K562 (cell line): ENCODE measurements around the gene QKI. TPM values are rescaled to one million over a fixed set of nuclear protein-coding genes. Genes with fewer than 3 reads are reported as not detected.

Experiments
- CBX1 ChIP-seq: sonication (generic); IDR thresholded peaks from 2 replicates; pipeline ENCODE4 v1.6.1; 2016; ENCODE audit warnings: antibody characterized with exemption, low read depth, mild to moderate bottlenecking
- CREM ChIP-seq: IDR thresholded peaks from 2 replicates; pipeline ENCODE4 v1.6.1; 2014; ENCODE audit warnings: antibody characterized with exemption, low read depth
- FOXM1 ChIP-seq, 2 experiments: fragments of 450-650 bp in 1 of 2; sonication (generic) in 1 of 2; formaldehyde crosslinking in 1 of 2; IDR thresholded peaks; 2 replicates each; pipeline versions ENCODE4 v1.6.1 to v1.9.0; 2017 to 2022; ENCODE audit warnings: low read depth in 2 of 2, mild to moderate bottlenecking in 2 of 2, missing genetic modification reagents in 1 of 2, moderate library complexity in 1 of 2
- GATAD2B ChIP-seq: fragments of 450-650 bp; IDR thresholded peaks from 2 replicates; pipeline ENCODE4 v1.6.1; 2017; ENCODE audit warnings: mild to moderate bottlenecking, borderline replicate concordance
- KLF13 ChIP-seq: fragments of 450-650 bp; IDR thresholded peaks from 2 replicates; pipeline ENCODE4 v1.6.1; 2016; ENCODE audit warnings: missing genetic modification characterization, low read depth, mild to moderate bottlenecking, missing compliant biosample characterization, moderate library complexity, borderline replicate concordance
- NFRKB ChIP-seq: fragments of 450-650 bp; IDR thresholded peaks from 2 replicates; pipeline ENCODE4 v1.6.1; 2016; ENCODE audit warnings: low read depth
- POLR2B ChIP-seq: fragments of 450-650 bp; IDR thresholded peaks from 2 replicates; pipeline ENCODE4 v1.6.1; 2018; ENCODE audit warnings: low read depth; ENCODE audit not compliant: partially characterized antibody
- TEAD2 ChIP-seq: fragments of 450-650 bp; IDR thresholded peaks from 2 replicates; pipeline ENCODE4 v1.6.1; 2016; ENCODE audit warnings: missing genetic modification characterization, control low read depth, missing compliant biosample characterization
- ZNF24 ChIP-seq: fragments of 450-650 bp; IDR thresholded peaks from 2 replicates; pipeline ENCODE4 v1.6.1; 2016
- ZNF830 ChIP-seq: fragments of 250-450 bp; sonication (Bioruptor Pico); IDR thresholded peaks from 2 replicates; pipeline ENCODE4 v1.5.0; 2021; ENCODE audit warnings: mild to moderate bottlenecking
- polyA plus RNA-seq, 8 experiments: library from polyadenylated mRNA; depleted of rRNA in 4 of 8; stranded (reverse) in 5 of 8; unstranded in 3 of 8; fragments of >200 nt; fragmentation: Nextera tagmentation in 2 of 8; fragmentation: Illumina TruSeq in 1 of 8; extraction: Ambion mirVana in 2 of 8; extraction: Trizol in 1 of 8; gene quantifications; 2 replicates each; pipeline versions ENCODE4 v1.2.1 to v1.2.3, GENCODE V29; 2011 to 2014; ENCODE audit warnings: inconsistent platforms in 1 of 8, missing spikeins in 1 of 8
- total RNA-seq, 7 experiments: library from RNA; depleted of rRNA in 6 of 7; stranded (reverse); fragments of >200 nt in 6 of 7; fragmentation: Illumina TruSeq in 2 of 7; extraction: Trizol in 2 of 7; gene quantifications; 2 replicates each; pipeline versions ENCODE4 v1.2.1 to v1.2.3, GENCODE V29; 2011 to 2021; ENCODE audit warnings: low replicate concordance in 1 of 7
- TF ChIP-seq, protein P1 (sequence below): sonication (generic); formaldehyde crosslinking; IDR thresholded peaks from 2 replicates; pipeline ENCODE4 v1.8.0; 2022; ENCODE audit warnings: mild to moderate bottlenecking, low read depth, missing genetic modification reagents
- TF ChIP-seq, protein P2 (sequence below): fragments of 450-650 bp; IDR thresholded peaks from 2 replicates; pipeline ENCODE4 v1.6.1; 2016; ENCODE audit warnings: borderline replicate concordance
- TF ChIP-seq, protein P3 (sequence below): fragments of 450-650 bp; IDR thresholded peaks from 2 replicates; pipeline ENCODE4 v1.6.1; 2018; ENCODE audit warnings: mild to moderate bottlenecking, low read depth; ENCODE audit not compliant: partially characterized antibody
- TF ChIP-seq, protein P4 (sequence below): sonication (generic); formaldehyde crosslinking; IDR thresholded peaks from 2 replicates; pipeline ENCODE4 v1.8.0; 2023; ENCODE audit warnings: missing genetic modification reagents, mild to moderate bottlenecking, borderline replicate concordance
- TF ChIP-seq, protein P5 (sequence below): fragments of 250-450 bp; sonication (Bioruptor Pico); IDR thresholded peaks from 2 replicates; pipeline ENCODE4 v1.5.0; 2021

The QKI gene
- total and polyA plus RNA-seq, 9 of the 15 experiments (the other 6 are each of a cell fraction or from before 2014, with no cell fraction given): 20.4 to 215 (median 123) TPM

DNA sequence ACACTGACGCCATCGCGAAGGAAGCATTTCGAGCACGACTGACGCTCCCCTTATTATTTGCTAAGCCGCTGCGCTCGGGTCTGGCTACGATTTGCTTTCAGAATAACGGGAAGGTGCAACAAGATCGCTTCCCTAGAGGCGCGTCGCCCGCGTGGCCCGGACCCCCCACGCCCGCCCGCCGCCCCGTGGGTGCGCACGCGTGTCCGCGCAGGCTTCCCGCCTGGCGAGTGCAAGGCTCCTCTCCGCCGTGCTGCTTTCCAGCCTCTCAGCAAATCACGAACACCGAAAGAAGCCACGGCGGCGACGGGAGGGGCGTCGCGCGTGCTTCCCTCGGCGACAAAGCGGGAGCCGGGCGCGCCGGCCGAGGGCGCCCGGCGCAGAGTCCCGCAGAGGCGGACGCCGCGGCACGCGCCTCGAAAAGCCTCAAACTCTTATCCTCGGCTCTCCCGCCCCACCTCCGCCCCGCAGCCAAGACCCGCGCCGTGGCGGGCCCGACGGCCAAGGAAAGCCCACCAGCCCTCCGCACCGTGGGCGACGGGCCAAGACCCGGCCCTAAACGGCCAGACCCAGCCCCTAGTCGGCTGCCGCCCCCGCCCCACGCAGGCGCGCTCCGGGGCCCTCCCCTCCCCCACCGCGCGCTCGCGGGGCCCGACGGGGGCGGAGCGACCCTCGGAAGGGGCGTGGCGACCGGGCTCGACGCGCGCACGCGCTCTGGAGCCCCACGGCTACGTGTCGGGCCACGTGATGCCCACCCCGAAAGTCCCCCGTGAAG is 987 bp upstream of the QKI start (continued):
- TF ChIP-seq FOXM1 (IDR thresholded peaks at IDR 0.05; ENCODE audit: low read depth) (no peak), FOXM1 (CRISPR knock-in tag; IDR thresholded peaks at IDR 0.05; ENCODE audit: low read depth) (peak; percentile 92), ZNF24 (peak; percentile 65; the same call in 1 of the 2 replicates), TEAD2 (tag) (no peak), POLR2B (peak; percentile 55), ZNF830 (CRISPR knock-in tag) (0 out of 2 replicates have a peak, but pooled peaks have one; percentile 13), KLF13 (tag) (0 out of 2 replicates have a peak, but pooled peaks have one; percentile 31), NFRKB (0 out of 2 replicates have a peak, but pooled peaks have one; percentile 0), CREM (peak; percentile 71), CBX1 (peak; percentile 92), GATAD2B (peak; percentile 99)
- TF ChIP-seq, protein P1, sequence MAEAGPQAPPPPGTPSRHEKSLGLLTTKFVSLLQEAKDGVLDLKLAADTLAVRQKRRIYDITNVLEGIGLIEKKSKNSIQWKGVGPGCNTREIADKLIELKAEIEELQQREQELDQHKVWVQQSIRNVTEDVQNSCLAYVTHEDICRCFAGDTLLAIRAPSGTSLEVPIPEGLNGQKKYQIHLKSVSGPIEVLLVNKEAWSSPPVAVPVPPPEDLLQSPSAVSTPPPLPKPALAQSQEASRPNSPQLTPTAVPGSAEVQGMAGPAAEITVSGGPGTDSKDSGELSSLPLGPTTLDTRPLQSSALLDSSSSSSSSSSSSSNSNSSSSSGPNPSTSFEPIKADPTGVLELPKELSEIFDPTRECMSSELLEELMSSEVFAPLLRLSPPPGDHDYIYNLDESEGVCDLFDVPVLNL: no peak
- TF ChIP-seq, protein P2, sequence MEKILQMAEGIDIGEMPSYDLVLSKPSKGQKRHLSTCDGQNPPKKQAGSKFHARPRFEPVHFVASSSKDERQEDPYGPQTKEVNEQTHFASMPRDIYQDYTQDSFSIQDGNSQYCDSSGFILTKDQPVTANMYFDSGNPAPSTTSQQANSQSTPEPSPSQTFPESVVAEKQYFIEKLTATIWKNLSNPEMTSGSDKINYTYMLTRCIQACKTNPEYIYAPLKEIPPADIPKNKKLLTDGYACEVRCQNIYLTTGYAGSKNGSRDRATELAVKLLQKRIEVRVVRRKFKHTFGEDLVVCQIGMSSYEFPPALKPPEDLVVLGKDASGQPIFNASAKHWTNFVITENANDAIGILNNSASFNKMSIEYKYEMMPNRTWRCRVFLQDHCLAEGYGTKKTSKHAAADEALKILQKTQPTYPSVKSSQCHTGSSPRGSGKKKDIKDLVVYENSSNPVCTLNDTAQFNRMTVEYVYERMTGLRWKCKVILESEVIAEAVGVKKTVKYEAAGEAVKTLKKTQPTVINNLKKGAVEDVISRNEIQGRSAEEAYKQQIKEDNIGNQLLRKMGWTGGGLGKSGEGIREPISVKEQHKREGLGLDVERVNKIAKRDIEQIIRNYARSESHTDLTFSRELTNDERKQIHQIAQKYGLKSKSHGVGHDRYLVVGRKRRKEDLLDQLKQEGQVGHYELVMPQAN: 0 out of 2 replicates have a peak, but pooled peaks have one; percentile 14
- TF ChIP-seq, protein P3, sequence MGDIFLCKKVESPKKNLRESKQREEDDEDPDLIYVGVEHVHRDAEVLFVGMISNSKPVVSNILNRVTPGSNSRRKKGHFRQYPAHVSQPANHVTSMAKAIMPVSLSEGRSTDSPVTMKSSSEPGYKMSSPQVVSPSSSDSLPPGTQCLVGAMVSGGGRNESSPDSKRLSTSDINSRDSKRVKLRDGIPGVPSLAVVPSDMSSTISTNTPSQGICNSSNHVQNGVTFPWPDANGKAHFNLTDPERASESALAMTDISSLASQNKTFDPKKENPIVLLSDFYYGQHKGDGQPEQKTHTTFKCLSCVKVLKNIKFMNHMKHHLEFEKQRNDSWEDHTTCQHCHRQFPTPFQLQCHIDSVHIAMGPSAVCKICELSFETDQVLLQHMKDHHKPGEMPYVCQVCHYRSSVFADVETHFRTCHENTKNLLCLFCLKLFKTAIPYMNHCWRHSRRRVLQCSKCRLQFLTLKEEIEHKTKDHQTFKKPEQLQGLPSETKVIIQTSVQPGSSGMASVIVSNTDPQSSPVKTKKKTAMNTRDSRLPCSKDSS: no peak
- TF ChIP-seq, protein P4, sequence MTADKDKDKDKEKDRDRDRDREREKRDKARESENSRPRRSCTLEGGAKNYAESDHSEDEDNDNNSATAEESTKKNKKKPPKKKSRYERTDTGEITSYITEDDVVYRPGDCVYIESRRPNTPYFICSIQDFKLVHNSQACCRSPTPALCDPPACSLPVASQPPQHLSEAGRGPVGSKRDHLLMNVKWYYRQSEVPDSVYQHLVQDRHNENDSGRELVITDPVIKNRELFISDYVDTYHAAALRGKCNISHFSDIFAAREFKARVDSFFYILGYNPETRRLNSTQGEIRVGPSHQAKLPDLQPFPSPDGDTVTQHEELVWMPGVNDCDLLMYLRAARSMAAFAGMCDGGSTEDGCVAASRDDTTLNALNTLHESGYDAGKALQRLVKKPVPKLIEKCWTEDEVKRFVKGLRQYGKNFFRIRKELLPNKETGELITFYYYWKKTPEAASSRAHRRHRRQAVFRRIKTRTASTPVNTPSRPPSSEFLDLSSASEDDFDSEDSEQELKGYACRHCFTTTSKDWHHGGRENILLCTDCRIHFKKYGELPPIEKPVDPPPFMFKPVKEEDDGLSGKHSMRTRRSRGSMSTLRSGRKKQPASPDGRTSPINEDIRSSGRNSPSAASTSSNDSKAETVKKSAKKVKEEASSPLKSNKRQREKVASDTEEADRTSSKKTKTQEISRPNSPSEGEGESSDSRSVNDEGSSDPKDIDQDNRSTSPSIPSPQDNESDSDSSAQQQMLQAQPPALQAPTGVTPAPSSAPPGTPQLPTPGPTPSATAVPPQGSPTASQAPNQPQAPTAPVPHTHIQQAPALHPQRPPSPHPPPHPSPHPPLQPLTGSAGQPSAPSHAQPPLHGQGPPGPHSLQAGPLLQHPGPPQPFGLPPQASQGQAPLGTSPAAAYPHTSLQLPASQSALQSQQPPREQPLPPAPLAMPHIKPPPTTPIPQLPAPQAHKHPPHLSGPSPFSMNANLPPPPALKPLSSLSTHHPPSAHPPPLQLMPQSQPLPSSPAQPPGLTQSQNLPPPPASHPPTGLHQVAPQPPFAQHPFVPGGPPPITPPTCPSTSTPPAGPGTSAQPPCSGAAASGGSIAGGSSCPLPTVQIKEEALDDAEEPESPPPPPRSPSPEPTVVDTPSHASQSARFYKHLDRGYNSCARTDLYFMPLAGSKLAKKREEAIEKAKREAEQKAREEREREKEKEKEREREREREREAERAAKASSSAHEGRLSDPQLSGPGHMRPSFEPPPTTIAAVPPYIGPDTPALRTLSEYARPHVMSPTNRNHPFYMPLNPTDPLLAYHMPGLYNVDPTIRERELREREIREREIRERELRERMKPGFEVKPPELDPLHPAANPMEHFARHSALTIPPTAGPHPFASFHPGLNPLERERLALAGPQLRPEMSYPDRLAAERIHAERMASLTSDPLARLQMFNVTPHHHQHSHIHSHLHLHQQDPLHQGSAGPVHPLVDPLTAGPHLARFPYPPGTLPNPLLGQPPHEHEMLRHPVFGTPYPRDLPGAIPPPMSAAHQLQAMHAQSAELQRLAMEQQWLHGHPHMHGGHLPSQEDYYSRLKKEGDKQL: no peak
- TF ChIP-seq, protein P5, sequence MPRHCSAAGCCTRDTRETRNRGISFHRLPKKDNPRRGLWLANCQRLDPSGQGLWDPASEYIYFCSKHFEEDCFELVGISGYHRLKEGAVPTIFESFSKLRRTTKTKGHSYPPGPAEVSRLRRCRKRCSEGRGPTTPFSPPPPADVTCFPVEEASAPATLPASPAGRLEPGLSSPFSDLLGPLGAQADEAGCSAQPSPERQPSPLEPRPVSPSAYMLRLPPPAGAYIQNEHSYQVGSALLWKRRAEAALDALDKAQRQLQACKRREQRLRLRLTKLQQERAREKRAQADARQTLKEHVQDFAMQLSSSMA: peak; percentile 21; the same call in 1 of the 2 replicates
